Anterior cingulate cortex (tissue), 58 donors: ENCODE data around the gene ZRANB3.

Experiments used
- DNase-seq, 58 donors: peaks; one replicate each; lab custom pipeline; 2025; lab: John Stamatoyannopoulos, UW

ZRANB3 gene

GRCh38 chr2:135257383-135258090 lies 273.5 kb downstream of the ZRANB3 start:
- DNase-seq = no peak

DNA sequence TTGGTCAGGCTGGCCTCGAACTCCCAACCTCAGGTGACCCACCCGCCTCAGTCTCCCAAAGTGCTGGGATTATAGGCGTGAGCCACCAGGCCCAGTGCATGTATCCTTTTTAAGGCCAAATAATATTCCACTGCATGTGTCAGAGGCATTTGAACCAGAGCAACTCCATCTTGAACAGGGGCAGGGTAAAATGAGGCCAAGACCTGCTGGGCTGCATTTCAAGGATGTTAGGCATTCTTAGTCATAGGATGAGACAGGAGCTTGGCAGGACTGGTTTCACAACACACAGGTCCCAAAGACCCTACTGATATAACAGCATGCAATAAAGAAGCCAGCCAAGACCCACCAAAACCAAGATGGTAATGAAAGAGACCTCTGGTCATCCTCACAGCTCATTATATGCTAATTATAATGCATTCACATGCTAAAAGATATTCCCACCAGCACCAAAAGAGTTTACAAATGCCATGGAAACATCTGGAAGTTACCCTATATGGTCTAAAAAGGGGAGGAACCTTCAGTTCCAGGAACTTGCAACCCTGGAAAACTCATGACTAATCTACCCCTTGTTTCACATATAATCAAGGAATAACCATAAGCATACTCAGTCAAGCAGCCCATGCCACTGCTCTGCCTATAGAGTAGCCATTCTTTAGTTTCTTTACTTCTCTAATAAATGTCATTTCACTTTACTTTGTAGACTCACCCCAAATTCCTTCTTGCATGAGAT lies 274.3 kb downstream of the ZRANB3 start:
- no peak for DNase-seq

- DNase-seq = no peak
These were observed 275.8 kb downstream of the ZRANB3 start for GRCh38 chr2:135255208-135255607.

DNA sequence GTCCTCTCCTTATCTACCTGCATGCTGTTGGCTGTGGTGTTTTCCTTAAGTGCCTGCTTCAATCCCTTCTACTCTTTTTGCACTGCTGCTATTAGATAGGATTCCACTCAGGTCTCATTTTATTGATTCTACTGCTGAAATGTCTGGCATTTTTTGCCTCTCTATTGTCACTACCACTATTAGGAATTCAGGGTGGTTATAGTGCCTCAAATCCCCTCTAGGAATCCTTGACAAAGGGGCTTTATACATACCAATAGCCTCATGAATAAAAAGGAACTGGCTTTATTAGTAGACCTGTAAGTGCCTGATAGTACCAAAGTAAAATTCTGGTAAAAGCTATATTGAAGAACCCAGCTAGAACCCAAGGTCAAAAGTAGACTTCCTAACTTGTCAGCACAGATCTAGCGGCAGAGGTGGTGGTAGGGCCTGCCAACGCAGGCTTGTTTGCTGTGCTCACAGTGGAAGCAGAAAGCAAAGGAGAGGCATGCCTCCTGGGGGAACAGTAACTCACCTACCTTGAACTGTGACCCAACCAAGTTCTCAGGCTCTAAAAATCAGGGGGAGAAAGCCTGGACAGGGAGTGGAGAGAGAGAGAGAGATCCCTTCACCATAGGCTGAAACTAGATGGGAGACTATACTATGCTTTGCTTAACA lies 278.1 kb downstream of the ZRANB3 start:
- no peak for DNase-seq

DNA sequence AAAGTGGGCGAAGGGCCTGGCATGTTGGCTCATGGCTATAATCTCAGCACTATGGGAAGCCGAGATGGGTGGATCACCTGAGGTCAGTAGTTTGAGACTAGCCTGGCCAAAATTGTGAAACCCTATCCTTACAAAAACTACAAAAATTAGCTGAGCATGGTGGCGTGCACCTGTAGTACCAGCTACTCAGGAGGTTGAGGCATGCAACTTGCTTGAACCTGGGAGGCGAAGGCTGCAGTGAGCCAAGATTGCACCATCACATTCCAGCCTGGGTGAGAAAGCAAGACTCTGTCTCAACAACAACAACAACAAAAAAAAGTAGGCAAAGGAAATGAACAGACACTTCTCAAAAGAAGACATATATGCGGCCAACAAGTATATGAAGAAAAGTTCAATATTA lies 282.4 kb downstream of the ZRANB3 start:
- no peak for DNase-seq

DNA sequence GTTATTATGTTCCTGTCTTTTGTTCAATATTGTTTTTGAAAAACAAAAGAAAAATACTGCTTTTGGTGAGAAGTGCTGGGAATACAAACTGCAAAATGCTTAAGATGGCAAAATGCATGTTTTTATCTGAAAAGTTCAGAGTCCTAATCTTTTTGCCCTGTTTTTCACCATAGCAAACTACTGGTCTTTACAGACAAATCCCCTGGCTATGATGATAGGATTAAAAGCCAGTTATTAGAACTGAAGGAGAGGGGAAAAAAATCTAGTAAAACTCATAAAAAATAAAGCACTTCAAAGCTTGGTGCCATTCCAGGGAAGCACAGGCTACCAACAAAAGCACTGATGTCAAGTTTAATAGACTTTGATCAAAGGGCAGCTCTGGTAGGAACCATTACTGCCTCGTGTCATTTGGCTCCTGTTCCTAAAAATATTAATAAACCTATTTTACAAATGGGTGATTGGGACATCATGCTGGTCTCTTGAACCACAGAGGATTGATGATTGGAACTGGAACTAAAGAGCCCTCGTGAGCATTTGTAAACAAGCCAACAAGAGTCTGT lies 284.2 kb downstream of the ZRANB3 start:
- DNase-seq = no peak

DNA sequence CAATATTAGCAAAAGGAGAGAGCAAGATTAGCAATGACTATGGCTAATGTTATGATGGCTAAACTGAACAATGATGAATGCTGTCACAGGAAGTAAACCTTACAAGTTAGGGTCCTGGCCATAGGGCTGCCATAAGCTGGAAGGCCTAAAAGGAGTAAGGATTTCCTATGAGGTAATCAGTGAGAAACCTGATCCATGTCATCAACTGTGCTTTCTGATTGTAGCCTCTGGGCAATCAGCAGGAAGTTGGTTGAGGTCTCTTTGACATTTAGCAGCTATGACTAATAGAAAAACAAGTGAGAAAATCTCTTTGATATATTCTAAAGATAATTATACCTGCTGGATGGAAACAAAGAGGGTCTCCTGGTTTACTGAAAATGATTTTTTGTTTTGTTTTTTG lies 285.9 kb downstream of the ZRANB3 start:
- no peak for DNase-seq

- DNase-seq = no peak
These were observed 292.4 kb downstream of the ZRANB3 start for GRCh38 chr2:135238651-135239050.

- no peak for DNase-seq
These were observed 300.9 kb downstream of the ZRANB3 start for GRCh38 chr2:135230150-135230549.

- DNase-seq = peak in 8 of 58 donors; percentile 1 to 29 (median 8)
These were observed 303.6 kb downstream of the ZRANB3 start for GRCh38 chr2:135227386-135227785.

- DNase-seq = no peak
These were observed 304.1 kb downstream of the ZRANB3 start for GRCh38 chr2:135226961-135227360.

- DNase-seq = no peak
These were observed 305.2 kb downstream of the ZRANB3 start for GRCh38 chr2:135225781-135226180.

DNA sequence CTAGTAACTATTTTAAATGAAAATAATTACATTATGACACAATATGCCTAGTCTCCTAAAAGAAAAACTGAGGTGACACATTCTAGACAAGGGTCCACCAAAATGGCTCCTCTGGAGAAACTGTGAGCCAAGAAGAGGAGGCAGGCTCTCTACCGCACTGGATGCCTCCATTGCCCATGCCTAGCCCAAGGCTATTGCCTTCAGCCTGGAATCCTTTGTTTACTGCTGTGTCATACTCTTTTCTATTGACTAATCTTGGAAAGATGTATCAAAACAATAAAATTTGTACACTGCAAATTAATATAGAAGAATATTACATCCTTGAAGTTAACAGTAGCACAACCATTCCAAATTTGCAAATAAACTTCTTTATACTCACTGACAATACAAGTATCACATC lies 311.8 kb downstream of the ZRANB3 start:
- no peak for DNase-seq

DNA sequence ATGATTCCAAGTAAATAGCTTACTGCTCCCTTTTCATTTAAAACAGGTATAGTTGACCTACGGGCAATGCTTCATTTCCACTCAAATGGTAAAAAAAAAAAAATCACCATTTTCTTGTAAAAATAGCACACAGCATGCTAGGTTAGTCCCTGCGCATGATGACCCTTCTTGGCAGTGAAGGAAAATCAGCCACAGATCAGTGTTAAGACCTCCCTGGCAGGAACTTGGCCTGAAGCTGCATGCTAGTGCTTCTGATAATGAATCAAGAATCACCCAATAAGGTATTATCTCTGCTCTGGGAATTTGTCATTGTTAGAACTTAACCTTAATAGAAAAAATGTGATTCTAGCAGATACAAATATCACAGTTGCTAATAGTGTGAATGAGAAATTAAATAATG lies 312.6 kb downstream of the ZRANB3 start:
- no peak for DNase-seq

GRCh38 chr2:135212757-135213156 lies 318.3 kb downstream of the ZRANB3 start:
- DNase-seq = no peak

- no peak for DNase-seq
These were observed 323.0 kb downstream of the ZRANB3 start for GRCh38 chr2:135208016-135208415.

DNA sequence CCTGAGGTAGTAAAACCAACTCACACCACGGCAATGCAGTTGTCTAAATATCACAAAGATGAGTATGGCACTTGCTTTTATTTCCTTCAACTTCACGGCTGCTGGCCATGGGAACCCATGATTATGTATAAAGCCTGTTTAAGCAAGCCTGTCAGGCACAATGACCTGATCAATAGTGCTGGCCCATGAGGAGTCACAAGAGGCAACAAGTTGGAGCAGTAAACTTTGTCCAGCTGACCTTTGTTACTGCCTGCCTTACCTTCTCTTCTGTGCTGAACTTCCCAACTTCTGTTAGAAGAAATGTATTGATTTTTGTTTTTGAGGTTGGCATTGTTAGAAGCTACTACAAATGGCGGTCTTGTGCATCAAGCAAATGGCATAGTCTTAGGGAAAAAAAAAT lies 327.1 kb downstream of the ZRANB3 start:
- DNase-seq = no peak

GRCh38 chr2:135202751-135203150 lies 328.3 kb downstream of the ZRANB3 start:
- DNase-seq = no peak

DNA sequence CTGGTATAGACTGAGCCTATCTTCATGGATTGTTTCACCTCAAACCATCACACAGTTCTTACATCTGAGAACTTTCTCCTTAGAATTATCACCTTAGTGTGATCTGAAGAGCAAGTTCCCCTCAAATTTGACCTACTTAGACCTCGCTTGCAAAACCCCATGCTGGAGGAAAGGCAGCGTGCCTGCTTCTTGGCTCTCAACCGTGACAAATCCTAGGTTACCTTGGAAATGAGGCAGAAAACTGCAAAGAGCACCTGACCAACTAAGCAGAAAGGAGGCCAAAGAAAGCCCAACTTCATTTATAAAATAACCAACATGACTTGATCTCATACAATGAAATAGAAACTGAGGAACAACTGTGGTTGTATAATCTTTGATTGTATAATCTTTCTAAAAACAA lies 332.5 kb downstream of the ZRANB3 start:
- DNase-seq = peak in 2 of 58 donors; percentile 15 to 21

- no peak for DNase-seq
These were observed 340.2 kb downstream of the ZRANB3 start for GRCh38 chr2:135190799-135191198.

- no peak for DNase-seq
These were observed 341.9 kb downstream of the ZRANB3 start for GRCh38 chr2:135189148-135189547.
